ENCODE results near the gene FBXO3.

The FBXO3 gene

GRCh38 chr11:33743291-33743690 is 31.0 kb downstream of the FBXO3 start:
- no peak overlapping the region for H3K9ac ChIP-seq

GRCh38 chr11:33742249-33742851 is 32.0 kb downstream of the FBXO3 start:
- no peak overlapping the region for H2AFZ ChIP-seq (ENCODE audit: low read depth)
- H4K20me1 ChIP-seq (ENCODE audit: insufficient read depth): no peaks in the 10 kb centered on the region
- TF ChIP-seq CTCF (conservative IDR thresholded peaks at IDR 0.05; ENCODE audit: low read depth, low read length): peak; percentile 58; the same call in 1 of the 2 replicates
- H3K4me3 ChIP-seq (IDR thresholded peaks at IDR 0.05; ENCODE audit: insufficient read depth, low read depth, low read length): no peak overlapping the region
- no peak overlapping the region for H3K9ac ChIP-seq
- H3K4me1 ChIP-seq (ENCODE audit: low read depth, poor library complexity, severe bottlenecking): peaks cover 4% of the 10 kb centered on the region
- no peaks in the 10 kb centered on the region for H3K27me3 ChIP-seq (ENCODE audit: insufficient read depth, low read depth)
- H3K79me2 ChIP-seq (ENCODE audit: insufficient read depth, low read depth): no peaks in the 10 kb centered on the region
- no peaks in the 10 kb centered on the region for H3K36me3 ChIP-seq (ENCODE audit: insufficient read depth)
- no peak overlapping the region for H3K4me2 ChIP-seq
- H3K27ac ChIP-seq: no peak overlapping the region

More at GRCh38 chr11:33743291-33743690, 31.0 kb downstream of the FBXO3 start:
- Histone ChIP-seq H3K27me3 (ENCODE audit: insufficient read depth, low read depth) (no peaks in the 10 kb centered on the region), H3K36me3 (ENCODE audit: insufficient read depth) (no peaks in the 10 kb centered on the region), H3K27ac (no peak overlapping the region), H4K20me1 (ENCODE audit: insufficient read depth) (no peaks in the 10 kb centered on the region), H3K4me1 (ENCODE audit: low read depth, poor library complexity, severe bottlenecking) (no peaks in the 10 kb centered on the region), H3K4me2 (no peak overlapping the region), H2AFZ (ENCODE audit: low read depth) (no peak overlapping the region), H3K79me2 (ENCODE audit: insufficient read depth, low read depth) (no peaks in the 10 kb centered on the region), H3K4me3 (IDR thresholded peaks at IDR 0.05; ENCODE audit: insufficient read depth, low read depth, low read length) (no peak overlapping the region)
- no peak for TF ChIP-seq CTCF (conservative IDR thresholded peaks at IDR 0.05; ENCODE audit: low read depth, low read length)

- Histone ChIP-seq H3K9ac (no peak overlapping the region), H3K27me3 (ENCODE audit: insufficient read depth, low read depth) (no peaks in the 10 kb centered on the region), H4K20me1 (ENCODE audit: insufficient read depth) (no peaks in the 10 kb centered on the region), H3K79me2 (ENCODE audit: insufficient read depth, low read depth) (no peaks in the 10 kb centered on the region), H3K4me2 (no peak overlapping the region), H3K4me1 (ENCODE audit: low read depth, poor library complexity, severe bottlenecking) (peaks cover 10% of the 10 kb centered on the region), H3K4me3 (IDR thresholded peaks at IDR 0.05; ENCODE audit: insufficient read depth, low read depth, low read length) (no peak overlapping the region), H2AFZ (ENCODE audit: low read depth) (no peak overlapping the region), H3K36me3 (ENCODE audit: insufficient read depth) (no peaks in the 10 kb centered on the region), H3K27ac (no peak overlapping the region)
- TF ChIP-seq CTCF (conservative IDR thresholded peaks at IDR 0.05; ENCODE audit: low read depth, low read length): no peak
Observed at GRCh38 chr11:33741806-33742205, 32.5 kb downstream of the FBXO3 start.

GRCh38 chr11:33737362-33737821 is 36.9 kb downstream of the FBXO3 start:
- Histone ChIP-seq H3K27me3 (ENCODE audit: insufficient read depth, low read depth) (no peaks in the 10 kb centered on the region), H3K9ac (no peak overlapping the region), H3K4me2 (no peak overlapping the region), H3K4me1 (ENCODE audit: low read depth, poor library complexity, severe bottlenecking) (peaks cover 31% of the 10 kb centered on the region), H3K36me3 (ENCODE audit: insufficient read depth) (no peaks in the 10 kb centered on the region), H3K27ac (no peak overlapping the region), H3K79me2 (ENCODE audit: insufficient read depth, low read depth) (peaks cover 29% of the 10 kb centered on the region), H3K4me3 (IDR thresholded peaks at IDR 0.05; ENCODE audit: insufficient read depth, low read depth, low read length) (no peak overlapping the region), H4K20me1 (ENCODE audit: insufficient read depth) (0 out of 2 replicates have a peak, but pooled peaks cover 2% of the 10 kb centered on the region), H2AFZ (ENCODE audit: low read depth) (peak overlapping the region; percentile 75; the same call in 1 of the 2 replicates)
- TF ChIP-seq CTCF (conservative IDR thresholded peaks at IDR 0.05; ENCODE audit: low read depth, low read length): no peak
